Stimulated activated CD8-positive, alpha-beta memory T cell treated with anti-CD3 and anti-CD28 coated beads, Interleukin-12 subunit alpha, Interleukin-12 subunit beta, amount 100 ng/mL, for 24 hours (primary cell): ENCODE measurements around the gene MGME1.

ENCODE experiments used
- DNase-seq: peaks from one replicate; pipeline ENCODE4 v3.0.0-alpha.2; 2020; ENCODE audit errors: extremely low read depth

MGME1 gene

DNA sequence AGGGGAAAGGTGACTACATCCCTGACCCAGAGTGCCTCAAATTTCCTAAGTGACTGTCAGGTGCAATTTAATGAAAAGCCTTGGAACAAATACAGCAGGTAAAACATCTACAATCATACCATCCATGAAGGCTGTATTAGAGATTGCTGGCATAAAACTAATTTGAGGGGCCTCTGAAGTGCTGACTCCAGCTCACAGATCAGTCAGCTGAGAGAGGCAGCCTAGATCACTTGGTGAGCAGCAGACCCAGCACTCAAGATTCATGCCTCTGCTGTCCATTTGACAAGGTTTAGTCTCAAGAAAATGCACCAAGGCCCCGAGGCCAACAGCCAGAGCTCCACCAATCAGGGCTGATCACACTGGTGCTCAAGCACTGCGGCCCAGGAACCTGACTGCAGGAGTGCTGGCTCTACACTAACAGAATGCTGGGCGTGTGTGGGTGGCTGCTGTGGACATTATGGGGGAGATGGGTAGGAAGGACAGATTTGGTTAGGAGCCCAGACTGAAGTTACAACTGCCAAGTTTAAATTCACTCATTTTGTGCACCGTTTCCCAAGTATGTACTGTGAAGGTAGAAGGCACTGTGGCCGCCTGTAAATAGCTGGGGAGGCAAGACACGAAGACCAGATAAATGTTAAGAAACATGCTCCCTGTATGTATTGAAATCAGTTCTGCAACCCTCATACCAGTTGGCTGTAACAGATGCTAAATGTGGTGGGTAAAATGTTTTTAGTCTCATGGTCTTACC lies 28.4 kb upstream of the MGME1 start:
- DNase-seq: no peak

DNA sequence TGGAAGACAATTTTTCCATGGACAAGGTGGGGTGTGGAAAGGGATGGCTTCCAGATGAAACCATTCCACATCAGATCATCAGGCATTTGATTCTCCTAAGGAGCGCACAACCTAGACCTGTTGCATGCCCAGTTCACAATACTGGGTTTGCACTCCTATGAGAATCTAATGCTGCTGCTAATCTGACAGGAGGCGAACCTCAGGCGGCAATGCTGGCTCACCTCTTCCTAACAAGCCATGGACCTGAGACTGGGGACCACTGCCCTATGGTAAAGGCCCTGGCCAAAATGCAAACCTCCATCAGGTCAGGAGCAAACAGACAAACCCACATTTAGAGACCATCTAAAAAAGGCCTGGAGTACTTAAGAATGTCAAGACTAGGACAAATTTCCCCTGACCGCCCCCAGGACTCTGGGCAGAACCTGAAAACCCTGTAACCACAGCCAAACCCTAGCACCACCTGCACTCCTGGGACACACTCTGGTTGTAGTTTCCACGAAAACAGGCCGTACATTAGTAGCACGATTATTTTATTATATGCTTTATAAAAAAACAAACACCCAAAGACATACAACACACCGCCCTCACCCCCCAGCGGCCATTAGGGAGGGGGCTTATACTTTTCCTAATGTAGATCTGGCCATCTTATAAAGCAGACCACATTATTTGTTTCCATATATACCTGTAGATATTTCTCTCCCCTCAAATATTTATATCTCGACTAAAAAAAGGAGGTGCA lies 27.6 kb upstream of the MGME1 start:
- no peak for DNase-seq

DNA sequence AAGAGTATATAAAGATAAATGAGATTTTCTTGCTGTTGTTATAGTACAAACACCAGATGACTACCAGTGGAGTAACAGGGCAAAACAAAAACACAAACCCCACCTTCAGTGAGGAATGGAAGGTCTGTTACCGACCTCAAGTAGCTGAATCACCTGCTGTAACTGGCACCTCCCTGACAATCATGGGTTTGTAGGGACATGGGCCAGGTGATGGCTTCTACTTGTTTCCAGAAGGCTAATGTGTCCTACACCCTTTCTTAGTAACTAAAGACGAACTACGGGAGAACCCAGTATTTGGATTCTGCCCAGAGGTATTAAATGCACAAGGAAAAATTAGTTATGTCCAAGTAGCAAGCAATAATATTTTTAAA lies 27.0 kb upstream of the MGME1 start:
- DNase-seq: no peak

DNA sequence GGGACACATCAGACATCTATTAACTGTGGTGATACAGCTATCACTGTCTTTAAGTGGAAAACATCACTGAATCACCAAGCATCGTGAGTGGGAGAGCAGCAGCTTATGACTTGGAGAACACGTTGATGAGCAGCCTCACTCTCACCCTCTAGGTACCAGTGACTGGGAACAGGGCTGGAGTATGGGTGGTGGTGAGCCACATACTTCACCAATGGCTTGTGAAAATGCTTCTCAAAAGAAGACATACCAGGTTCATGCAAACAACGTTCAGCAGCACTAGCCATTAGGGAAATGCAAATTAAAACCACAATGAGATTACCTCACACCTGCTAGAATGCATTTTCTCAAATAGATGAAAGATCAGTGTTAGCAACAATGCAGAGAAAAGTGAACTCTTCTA lies 25.5 kb upstream of the MGME1 start:
- no peak for DNase-seq

DNA sequence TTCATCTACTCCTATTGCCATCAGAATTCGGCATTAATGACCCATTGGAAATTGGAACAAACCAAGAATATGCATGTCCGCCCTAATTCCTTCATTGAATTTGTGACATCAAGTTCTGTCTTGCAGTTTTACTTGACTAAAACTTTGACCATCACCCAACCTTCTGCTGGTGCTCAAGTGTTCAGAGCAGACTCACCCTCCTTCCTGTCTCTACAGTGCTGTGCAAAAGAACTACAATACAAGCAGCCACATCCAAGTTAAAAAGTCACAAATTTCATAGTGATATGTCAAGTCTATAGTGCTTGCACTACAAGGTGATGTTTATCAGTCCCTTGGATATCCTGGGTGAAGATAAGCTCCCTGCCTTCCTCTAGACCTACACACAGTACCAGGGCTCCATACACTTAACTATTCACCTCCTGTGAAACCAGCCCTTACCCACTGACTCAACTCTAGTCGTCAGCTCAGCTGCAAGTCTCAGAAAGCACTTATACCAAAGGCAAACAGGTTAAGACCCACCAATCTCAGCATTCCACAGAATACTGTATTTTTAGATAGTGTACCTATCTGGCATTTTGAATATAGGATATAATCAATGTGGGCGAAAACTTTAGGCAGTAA lies 23.9 kb upstream of the MGME1 start:
- DNase-seq: no peak

DNA sequence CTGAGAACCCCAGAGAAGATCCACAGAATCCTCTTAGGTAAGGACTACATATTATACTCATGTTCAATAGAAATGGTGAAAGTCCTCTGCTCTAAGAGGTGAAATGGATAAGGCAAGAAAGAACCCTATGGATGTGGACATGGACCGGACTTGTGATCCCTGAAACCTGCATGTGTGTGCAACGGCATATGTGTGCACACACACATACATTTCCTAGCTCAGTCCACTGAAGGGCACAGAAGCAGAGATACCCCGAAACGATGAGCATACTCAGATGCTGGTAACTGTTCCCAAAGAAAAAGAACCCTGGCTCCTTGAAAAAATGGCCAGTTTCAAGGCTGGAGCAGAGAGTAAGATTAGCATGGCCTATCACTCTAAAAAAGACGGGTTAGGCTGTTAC lies 22.8 kb upstream of the MGME1 start:
- no peak for DNase-seq

DNA sequence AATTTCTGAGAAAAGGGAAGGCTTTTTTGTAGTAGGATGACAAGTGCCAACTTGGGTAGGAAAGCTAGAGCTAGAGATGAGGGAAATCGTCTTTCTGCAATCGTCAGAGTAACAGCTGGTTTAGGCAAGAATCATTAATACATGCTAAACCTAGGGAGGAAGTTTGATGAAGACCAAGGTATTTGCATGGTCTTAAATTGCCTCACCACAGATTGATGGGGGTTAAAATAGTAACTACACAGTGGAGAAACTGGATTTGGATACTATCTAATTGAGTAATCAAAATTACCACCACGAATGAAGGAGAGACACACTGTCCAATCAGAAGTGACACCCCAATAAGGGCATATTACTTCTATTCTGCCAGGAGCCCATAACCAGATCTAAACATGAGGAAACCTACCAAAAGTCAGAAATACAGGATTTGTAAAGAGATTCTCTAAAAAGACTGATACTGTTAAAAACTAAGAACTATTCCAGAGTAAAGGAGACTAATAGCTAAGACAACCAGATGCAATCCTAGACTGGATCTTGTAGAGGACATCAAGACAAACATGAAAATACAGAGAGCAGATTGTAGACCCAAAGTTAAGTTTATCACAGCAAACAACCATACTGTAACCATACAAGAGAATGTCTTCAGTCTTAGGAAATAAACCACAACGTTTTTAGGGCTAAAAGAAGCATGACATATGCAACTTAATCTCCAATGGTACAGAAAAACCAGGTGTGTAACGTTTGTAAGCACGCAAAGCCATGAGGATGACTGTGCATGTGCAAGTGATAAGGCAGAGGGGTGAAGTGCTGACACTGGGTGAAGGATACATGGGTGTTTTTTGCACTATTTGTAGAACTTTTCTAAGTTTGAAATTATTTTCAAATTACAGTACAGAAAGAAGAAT lies 22.0 kb upstream of the MGME1 start:
- no peak for DNase-seq

DNA sequence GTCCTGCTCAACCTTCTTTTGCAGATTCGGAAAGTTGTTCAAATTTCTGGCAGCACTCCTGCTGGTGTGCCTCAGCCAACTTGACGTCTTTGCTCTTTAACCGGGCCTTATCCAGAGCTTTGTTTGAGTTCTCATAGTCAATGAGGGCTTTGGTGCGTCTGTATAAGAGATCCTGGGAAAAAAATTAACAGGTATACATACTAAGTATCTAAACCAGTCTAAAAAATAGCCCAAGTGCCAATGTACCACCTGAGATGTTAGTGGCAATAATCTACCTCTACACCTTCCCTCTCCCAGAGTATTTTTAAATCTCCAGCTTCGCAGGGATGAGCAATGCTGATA lies 21.4 kb upstream of the MGME1 start:
- DNase-seq: no peak

DNA sequence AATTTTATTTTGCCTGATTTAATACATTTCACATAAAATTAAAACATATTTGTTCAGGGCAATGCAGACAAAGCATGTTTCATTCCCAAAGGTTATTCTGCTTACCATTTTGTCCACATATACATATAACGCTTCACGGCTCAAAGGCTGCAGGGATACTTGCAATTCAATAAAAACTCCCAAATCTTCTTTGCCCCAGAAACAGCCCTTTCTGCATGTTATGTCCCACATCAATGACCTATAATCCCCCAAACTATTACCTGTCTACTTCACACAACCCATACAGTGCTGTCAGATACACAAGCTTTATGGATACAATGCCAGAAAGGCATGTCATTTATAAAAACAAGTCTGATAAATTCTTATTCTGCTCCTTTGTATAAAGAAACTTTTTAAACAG lies 20.4 kb upstream of the MGME1 start:
- no peak for DNase-seq

DNA sequence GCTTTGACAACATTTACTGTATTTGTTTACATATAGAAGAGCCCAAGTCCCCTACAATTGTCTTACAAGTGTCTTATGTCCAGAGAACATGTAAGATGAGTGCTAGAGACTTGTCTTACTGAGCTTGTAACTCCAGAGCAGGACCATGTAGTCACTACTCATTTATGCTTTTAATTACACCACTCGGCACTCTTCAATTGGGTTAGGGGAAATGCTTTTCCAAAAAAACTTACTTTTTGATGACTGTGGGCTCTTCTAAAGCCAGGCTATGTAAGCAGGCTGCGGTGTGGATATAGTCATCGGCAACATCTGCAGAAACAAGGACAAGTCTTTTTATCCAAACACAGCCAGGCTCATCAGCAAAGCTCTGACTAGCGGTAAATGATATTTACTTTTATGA lies 18.9 kb upstream of the MGME1 start:
- no peak for DNase-seq

DNA sequence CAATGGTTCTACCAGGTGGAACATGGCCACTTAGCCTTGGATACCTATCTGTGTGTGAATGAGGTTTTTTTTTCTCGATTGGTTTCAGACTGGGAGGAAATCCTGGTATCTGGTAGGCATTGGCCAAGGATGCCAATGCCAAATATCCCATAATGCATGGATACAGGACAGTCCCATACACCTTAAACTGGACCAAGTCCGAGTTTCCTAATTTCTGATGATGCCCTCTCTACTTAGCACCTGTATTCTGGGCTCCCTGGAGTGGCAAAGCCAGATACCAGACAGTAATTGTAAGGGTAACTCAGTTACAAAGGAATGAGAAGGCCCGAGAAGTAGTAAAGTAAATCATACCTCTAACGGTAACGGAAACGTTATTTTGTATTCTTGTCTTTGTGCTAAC lies 18.1 kb upstream of the MGME1 start:
- DNase-seq: no peak

DNA sequence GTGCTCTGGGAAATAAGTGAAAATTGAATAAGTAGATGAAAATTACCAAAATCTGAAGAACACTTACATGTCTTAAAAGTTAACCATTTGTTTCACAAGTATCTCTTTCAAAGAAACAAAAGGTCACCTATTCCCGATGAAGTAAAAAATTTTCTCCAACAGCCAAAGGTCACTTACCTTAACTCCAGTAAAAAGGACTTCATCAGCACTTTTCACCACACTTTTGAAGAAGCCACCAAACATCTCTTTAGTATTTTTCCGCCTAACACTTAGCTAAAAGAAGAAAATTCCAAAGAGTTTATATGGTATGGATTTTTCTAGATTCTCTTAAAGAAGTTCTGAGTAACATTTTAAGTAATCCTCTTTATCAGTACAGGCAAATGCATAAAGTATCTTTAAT lies 17.5 kb upstream of the MGME1 start:
- DNase-seq: no peak

DNA sequence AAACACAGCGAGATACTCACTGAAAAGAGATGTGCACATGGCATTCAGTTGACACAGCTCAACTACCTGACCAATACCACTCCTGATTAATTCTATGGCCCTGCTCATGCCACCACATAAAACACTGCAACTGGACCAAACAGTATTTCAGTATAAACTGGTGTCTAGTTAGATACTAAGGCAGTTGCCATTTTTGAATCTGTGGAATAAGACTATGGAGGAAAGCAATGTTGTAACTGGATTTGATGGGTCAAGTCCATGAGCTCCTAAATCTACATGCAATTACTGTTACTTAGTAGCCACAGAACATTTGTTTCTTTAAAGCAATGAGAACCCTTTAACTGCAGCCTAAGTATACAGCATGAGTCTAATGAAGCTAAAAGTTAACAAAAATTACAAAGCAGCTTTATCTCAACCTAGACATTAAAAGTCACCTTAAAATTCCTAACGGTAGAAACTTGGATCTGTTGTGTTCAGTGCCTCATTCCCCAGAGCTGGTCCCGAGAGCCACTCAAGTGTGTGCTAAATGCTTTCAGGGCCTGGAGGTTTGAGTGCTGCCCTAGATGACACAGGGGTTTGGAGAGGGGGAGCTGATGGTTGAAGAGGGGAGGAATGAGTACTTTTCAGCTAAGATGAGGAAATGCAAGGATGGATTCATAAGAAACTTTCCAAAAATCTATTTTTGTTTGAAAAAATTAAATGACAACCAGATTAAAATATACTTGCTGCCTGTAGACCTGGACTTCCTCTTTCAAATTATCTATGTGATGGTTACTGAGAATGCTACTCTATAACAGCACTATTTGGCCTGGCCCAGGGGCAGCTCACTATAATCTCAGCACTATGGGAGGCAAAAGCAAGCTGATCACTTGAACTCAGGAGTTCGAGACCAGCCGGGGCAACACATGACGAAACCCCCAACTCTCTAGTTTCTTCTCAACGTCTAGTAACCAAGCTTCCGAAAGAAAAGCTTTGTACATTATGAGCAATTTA lies 15.8 kb upstream of the MGME1 start:
- no peak for DNase-seq

DNA sequence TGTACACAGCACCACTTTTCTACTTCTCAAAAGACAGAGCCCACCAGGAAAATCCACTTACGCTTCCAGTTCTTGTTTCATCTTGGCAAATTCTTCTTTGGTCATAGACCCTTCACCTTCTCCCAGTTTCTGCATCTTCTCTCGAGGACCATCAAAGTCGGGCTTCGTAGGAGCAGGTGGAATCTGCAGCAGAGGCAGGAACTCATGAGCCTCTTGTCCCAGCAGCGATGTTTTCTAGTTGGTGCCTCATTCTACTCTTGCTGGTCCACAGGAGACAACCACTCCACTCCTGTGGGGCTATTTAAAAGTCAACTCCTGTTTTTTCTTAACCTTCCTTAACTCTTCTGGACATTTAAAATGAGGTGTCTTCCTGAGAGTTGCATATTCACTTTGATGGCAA lies 14.9 kb upstream of the MGME1 start:
- DNase-seq: no peak

DNA sequence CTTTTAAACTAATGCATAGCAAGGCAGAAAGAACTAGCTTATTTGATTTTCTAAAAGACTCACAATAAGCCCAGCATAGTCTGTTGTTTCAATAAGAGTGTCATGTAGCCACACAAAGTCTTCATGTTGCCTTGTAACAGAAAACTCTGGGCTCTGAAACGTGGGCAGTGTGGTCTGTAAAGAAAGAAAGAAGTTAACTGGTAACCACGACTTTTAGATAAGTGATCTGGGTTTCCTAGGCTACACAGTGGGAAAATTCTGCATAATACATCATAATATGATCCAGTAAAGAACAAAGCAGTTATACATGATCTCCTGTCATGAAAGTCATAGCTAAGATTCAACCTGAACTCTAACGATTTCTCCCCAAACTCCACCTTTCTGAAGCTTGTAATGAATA lies 13.5 kb upstream of the MGME1 start:
- DNase-seq: no peak

DNA sequence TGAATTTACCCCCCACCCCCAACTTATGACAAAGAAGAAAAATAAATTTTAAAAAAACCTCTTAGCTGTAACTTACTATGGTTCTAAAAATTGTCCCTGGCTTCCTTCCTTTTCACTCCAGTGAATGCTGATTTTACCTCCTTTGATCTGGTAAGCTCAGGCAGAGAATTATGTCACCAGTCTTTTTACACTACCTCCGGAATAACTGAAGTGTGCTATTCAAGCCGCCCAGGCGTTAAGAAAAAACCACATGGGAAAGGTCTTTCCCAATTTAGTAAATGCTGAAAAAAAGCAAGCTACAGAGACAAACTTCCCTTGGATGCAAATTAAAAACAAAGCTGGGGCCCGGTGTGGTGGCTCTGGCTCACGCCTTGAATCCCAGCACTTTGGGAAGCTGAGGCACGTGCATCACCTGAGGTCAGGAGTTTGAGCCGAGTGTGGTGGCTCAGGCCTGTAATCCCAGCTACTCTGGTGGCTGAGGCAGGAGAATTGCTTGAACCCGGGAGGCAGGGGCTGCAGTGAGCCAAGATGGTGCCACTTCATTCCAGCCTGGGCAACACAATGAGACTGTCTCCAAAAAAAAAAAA lies 12.6 kb upstream of the MGME1 start:
- no peak for DNase-seq

DNA sequence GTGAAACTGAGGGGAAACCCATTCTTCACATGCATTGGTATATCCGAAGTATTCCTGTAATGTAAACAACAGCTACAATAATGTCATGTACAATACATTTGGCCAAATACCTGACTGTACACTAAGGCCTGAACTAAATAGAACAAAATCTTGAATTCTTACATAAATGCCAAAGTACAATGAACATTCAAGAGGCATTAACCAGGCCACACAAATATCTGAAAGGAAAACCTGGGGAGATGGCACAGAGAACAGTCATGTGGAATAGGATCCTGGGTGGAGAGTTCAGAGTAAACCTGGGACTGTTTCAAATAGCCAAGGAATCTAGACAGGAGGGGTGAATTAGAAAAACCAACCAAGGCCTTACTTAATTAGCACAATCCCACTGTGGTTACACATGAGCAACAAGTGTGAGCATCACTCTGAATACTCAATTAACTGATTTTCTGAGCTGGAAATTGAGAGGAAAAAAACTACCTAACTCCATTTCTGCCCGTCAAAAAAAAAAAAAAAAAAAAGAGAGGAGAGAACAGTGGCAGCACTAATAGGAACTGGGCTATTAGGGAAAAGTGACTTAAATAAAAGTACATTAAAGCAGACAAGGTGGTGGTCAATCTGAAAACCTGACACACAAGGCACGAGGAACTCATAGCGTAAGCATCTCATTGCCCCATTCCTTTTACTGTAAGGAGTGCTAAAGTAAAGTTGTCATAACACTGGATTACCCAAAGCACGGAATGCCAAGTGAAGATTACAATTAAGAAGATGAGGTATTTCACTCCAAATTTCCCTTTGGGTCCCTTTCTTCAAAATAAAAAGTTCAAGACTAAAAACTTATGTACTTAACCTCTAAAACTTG lies 11.1 kb upstream of the MGME1 start:
- no peak for DNase-seq

DNA sequence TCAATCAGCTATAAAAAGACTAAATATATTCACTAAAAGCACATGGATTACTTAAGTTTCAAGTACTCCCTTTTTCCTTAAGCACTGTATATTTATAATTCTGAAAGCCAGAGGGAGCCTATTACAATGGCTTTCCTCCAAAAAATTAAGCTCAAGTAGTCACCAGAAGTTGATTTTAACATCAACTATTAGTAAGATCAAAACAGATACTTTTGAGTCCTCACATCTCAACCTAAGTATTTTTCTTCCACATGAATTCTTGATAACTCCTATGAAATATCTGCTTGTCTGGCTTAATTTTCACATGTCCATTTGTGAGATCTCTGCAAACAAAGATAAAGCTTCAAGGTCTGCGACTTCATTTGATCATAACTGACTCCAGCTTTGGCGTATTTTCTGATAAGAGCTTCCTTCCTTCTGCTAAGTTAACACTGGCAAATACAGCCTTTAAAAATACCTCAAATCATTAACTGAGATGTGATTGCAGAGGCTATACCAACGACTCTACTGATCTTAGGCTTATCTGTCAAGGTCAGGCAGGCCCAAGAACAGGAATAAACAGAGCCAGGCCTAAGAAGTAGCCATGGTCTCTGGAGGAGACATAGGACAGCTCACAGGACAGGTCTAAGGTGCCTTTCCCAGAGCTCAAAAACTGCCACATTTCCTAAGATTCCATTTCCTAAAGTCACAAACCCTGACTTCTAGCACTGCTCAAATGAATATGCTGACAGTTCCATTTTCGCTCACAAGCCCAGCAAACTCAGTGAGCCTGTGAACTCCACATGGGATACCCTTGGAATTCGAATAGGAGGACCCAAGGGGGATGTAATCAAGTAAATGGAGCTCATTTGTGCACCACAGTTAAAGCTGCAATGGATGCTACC lies 10.2 kb upstream of the MGME1 start:
- DNase-seq: no peak

DNA sequence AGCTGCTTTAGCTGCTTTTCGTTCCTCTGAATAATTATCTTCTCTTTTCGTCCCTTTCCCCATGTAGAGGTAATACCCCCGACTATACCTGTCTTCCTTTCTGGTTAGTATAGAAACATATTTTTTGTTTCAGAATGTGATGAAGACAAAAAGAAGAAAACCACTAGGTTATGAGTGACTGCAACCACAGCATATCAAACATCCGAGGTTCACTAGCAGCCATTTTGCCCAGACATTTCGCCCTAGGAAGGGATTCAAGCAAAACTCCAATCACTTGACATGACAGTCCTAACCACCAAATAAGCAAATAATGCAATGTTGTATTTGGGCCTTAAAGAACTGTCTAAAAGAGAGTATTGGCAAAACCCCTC lies 9.6 kb upstream of the MGME1 start:
- no peak for DNase-seq
